Hepatocyte (in vitro differentiated cells): ENCODE data around the gene B4GALNT2. TPM values are rescaled to one million over a fixed set of nuclear protein-coding genes. Genes with fewer than 3 reads are reported as not detected.

Source experiments
- DNase-seq: peaks from one replicate; pipeline ENCODE4 v3.0.0-alpha.2; 2016; ENCODE audit warnings: low spot score
- H2AFZ ChIP-seq: fragments of 200-600 bp; sonication (generic); 2 replicates; pipeline ENCODE4 v1.6.0; 2016; ENCODE audit warnings: antibody characterized with exemption, mild to moderate bottlenecking
- H3K27ac ChIP-seq: fragments of 200-600 bp; sonication (generic); 2 replicates; pipeline ENCODE4 v1.5.1; 2016; ENCODE audit warnings: mild to moderate bottlenecking
- H3K27me3 ChIP-seq: fragments of 200-600 bp; sonication (generic); 2 replicates; pipeline ENCODE4 v1.6.1; 2016
- H3K36me3 ChIP-seq: fragments of 200-600 bp; sonication (generic); replicated peaks from 2 replicates; pipeline ENCODE4 v1.5.1; 2016; ENCODE audit warnings: low read depth; ENCODE audit not compliant: insufficient read depth
- H3K4me1 ChIP-seq: fragments of 200-600 bp; sonication (generic); 2 replicates; pipeline ENCODE4 v1.5.1; 2016; ENCODE audit warnings: mild to moderate bottlenecking, moderate library complexity; ENCODE audit not compliant: insufficient read depth
- H3K4me2 ChIP-seq: fragments of 200-600 bp; sonication (generic); 2 replicates; pipeline ENCODE4 v1.6.0; 2016
- H3K4me3 ChIP-seq: fragments of 200-600 bp; sonication (generic); 2 replicates; pipeline ENCODE4 v1.5.1; 2016; ENCODE audit warnings: mild to moderate bottlenecking
- H3K79me2 ChIP-seq: fragments of 200-600 bp; sonication (generic); 2 replicates; pipeline ENCODE4 v1.6.0; 2017; ENCODE audit warnings: mild to moderate bottlenecking
- H3K9me2 ChIP-seq: fragments of 200-600 bp; sonication (generic); replicated peaks from 2 replicates; pipeline ENCODE4 v1.6.0; 2017; ENCODE audit warnings: mild to moderate bottlenecking; ENCODE audit not compliant: insufficient read depth
- H3K9me3 ChIP-seq: fragments of 200-600 bp; sonication (generic); 2 replicates; pipeline ENCODE4 v1.5.1; 2016; ENCODE audit warnings: low read depth, mild to moderate bottlenecking
- H4K20me1 ChIP-seq: fragments of 200-600 bp; sonication (generic); 2 replicates; pipeline ENCODE4 v1.6.0; 2016; ENCODE audit warnings: mild to moderate bottlenecking; ENCODE audit not compliant: insufficient read depth, poor library complexity, severe bottlenecking
- EZH2 ChIP-seq: fragments of 200-600 bp; sonication (generic); IDR thresholded peaks from 2 replicates; pipeline ENCODE4 v1.6.1; 2016; ENCODE audit warnings: antibody characterized with exemption, mild to moderate bottlenecking, borderline replicate concordance
- EZH2phosphoT487 ChIP-seq: fragments of 200-600 bp; sonication (generic); IDR thresholded peaks from one replicate; pipeline ENCODE4 v1.6.1; 2018; ENCODE audit warnings: antibody characterized with exemption, mild to moderate bottlenecking, low read depth, moderate library complexity; ENCODE audit not compliant: unreplicated experiment, severe bottlenecking
- WGBS: methylation state at CpG from one replicate; pipeline ENCODE4 v1.1.6; 2016; ENCODE audit warnings: low lambda C conversion rate; ENCODE audit errors: missing lambda C conversion rate; 5-methylcytosine and 5-hydroxymethylcytosine counted together
- polyA plus RNA-seq: library from polyadenylated mRNA; unstranded; fragments of >200 nt; fragmentation: Nextera tagmentation; extraction: Ambion mirVana; gene quantifications from 2 replicates; pipeline ENCODE4 v1.2.1, GENCODE V29; 2016
- total RNA-seq: library from RNA; depleted of rRNA; stranded (reverse); fragments of >200 nt; gene quantifications from 2 replicates; pipeline ENCODE4 v1.2.3, GENCODE V29; 2014
- TF ChIP-seq, protein P1 (sequence below): fragments of 200-600 bp; sonication (generic); IDR thresholded peaks from 2 replicates; pipeline ENCODE4 v1.5.1; 2016; ENCODE audit warnings: antibody characterized with exemption, mild to moderate bottlenecking; ENCODE audit not compliant: poor library complexity

The B4GALNT2 gene
- total and polyA plus RNA-seq, 2 experiments from 2014 or later, result 0.40 to 1.3 TPM

- Histone ChIP-seq H3K9me3 (no peaks in the 10 kb centered on the region), H3K4me1 (no peaks in the 10 kb centered on the region), H3K36me3 (no peaks in the 10 kb centered on the region), H4K20me1 (no peaks in the 10 kb centered on the region), H3K4me3 (no peak overlapping the region), H3K27ac (no peak overlapping the region), H3K4me2 (no peak overlapping the region), H3K9me2 (no peaks in the 10 kb centered on the region), H2AFZ (no peak overlapping the region), H3K79me2 (no peaks in the 10 kb centered on the region), H3K27me3 (no peaks in the 10 kb centered on the region)
- no peak for DNase-seq
- TF ChIP-seq EZH2phosphoT487 (no peak), EZH2 (no peak)
- TF ChIP-seq, protein P1, sequence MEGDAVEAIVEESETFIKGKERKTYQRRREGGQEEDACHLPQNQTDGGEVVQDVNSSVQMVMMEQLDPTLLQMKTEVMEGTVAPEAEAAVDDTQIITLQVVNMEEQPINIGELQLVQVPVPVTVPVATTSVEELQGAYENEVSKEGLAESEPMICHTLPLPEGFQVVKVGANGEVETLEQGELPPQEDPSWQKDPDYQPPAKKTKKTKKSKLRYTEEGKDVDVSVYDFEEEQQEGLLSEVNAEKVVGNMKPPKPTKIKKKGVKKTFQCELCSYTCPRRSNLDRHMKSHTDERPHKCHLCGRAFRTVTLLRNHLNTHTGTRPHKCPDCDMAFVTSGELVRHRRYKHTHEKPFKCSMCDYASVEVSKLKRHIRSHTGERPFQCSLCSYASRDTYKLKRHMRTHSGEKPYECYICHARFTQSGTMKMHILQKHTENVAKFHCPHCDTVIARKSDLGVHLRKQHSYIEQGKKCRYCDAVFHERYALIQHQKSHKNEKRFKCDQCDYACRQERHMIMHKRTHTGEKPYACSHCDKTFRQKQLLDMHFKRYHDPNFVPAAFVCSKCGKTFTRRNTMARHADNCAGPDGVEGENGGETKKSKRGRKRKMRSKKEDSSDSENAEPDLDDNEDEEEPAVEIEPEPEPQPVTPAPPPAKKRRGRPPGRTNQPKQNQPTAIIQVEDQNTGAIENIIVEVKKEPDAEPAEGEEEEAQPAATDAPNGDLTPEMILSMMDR, result no peak
Measured at GRCh38 chr17:49086649-49087048, 45.9 kb upstream of the B4GALNT2 start.

DNA sequence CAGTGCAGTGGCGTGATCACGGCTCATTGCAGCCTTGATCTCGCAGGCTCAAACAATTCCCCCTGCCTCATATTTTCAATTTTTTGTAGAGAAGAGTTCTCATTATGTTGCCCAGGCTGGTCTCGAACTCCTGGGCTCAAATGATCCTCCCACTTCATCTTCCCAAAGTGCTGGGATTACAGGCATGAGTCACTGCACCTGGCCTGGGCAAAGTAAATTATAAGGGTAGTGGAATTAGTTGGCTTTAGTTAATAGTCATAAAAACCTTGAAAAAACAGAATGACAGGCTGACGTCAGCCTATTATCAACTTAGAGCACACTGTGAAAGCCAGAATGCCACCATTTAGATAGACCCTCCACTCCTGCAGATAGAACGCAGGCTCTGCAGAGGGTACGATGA is 43.5 kb upstream of the B4GALNT2 start:
- H3K27me3 ChIP-seq, result no peaks in the 10 kb centered on the region
- no peak overlapping the region for H3K4me3 ChIP-seq
- no peak for TF ChIP-seq EZH2
- TF ChIP-seq, protein P1, result no peak
- TF ChIP-seq EZH2phosphoT487, result no peak
- no peak overlapping the region for H3K4me2 ChIP-seq
- WGBS, result 74% methylated on average over 7 of the region's 7 CpGs
- no peaks in the 10 kb centered on the region for H3K9me2 ChIP-seq
- H3K9me3 ChIP-seq, result no peaks in the 10 kb centered on the region
- DNase-seq, result no peak
- H4K20me1 ChIP-seq, result no peaks in the 10 kb centered on the region
- H3K4me1 ChIP-seq, result no peaks in the 10 kb centered on the region
- no peak overlapping the region for H2AFZ ChIP-seq
- no peak overlapping the region for H3K27ac ChIP-seq
- no peaks in the 10 kb centered on the region for H3K79me2 ChIP-seq
- no peaks in the 10 kb centered on the region for H3K36me3 ChIP-seq

- Histone ChIP-seq H3K4me1 (no peaks in the 10 kb centered on the region), H3K9me2 (no peaks in the 10 kb centered on the region), H3K4me2 (no peak overlapping the region), H3K4me3 (no peak overlapping the region), H3K27me3 (no peaks in the 10 kb centered on the region), H2AFZ (no peak overlapping the region), H3K27ac (no peak overlapping the region), H3K9me3 (no peaks in the 10 kb centered on the region), H4K20me1 (no peaks in the 10 kb centered on the region), H3K79me2 (no peaks in the 10 kb centered on the region), H3K36me3 (no peaks in the 10 kb centered on the region)
- peak; percentile 33 for DNase-seq
- WGBS, result 78% methylated on average over 10 of the region's 10 CpGs
- TF ChIP-seq, protein P1, result no peak
- TF ChIP-seq EZH2phosphoT487 (no peak), EZH2 (no peak)
Measured at GRCh38 chr17:49090878-49091594, 41.5 kb upstream of the B4GALNT2 start.
